HEK293 (cell line): Measurements from ENCODE around the gene WNT7B.
A peak's percentile ranks its signal among the peaks of the same experiment; 100 is the strongest.

Experiments used
- CTCF ChIA-PET: fragments of 350-600 bp; formaldehyde crosslinking; extraction: SDS; loops from one replicate; lab custom pipeline; 2021; ENCODE audit warnings: antibody characterized with exemption; lab: Yijun Ruan, JAX
- POLR2A ChIA-PET: fragments of 300-600 bp; formaldehyde crosslinking; extraction: SDS; loops from one replicate; lab custom pipeline; 2020; ENCODE audit warnings: antibody characterized with exemption, inconsistent platforms; lab: Yijun Ruan, JAX
- H3K27ac ChIP-seq: fragments of 200-500 bp; sonication (Bioruptor generic); 2 replicates; pipeline ENCODE4 v1.5.1; 2014; ENCODE audit warnings: low read depth, low read length, control low read depth, inconsistent platforms; ENCODE audit errors: extremely low read depth
- H3K36me3 ChIP-seq, 2 experiments: fragments of 200-500 bp in 1 of 2; sonication (Bioruptor generic) in 1 of 2; 1 replicate in 1 of 2; 2 replicates in 1 of 2; pipeline ENCODE4 v1.5.1; 2014 to 2017; ENCODE audit warnings: inconsistent platforms in 2 of 2, low read length in 2 of 2; ENCODE audit not compliant: control insufficient read depth in 2 of 2, insufficient read depth in 1 of 2
- H3K4me1 ChIP-seq: fragments of 200-500 bp; sonication (Bioruptor generic); 2 replicates; pipeline ENCODE4 v1.5.1; 2014; ENCODE audit warnings: mild to moderate bottlenecking, low read length, inconsistent platforms; ENCODE audit not compliant: control insufficient read depth, insufficient read depth
- H3K4me3 ChIP-seq: 2 replicates; pipeline ENCODE4 v1.5.1; 2011; ENCODE audit warnings: low read depth, mild to moderate bottlenecking, control low read depth, low read length, moderate library complexity
- H3K9me3 ChIP-seq: fragments of 200-500 bp; sonication (Bioruptor generic); 2 replicates; pipeline ENCODE4 v1.5.1; 2014; ENCODE audit warnings: low read depth, low read length, inconsistent platforms; ENCODE audit not compliant: control insufficient read depth, insufficient read depth
- GFI1B ChIP-seq: fragments of 450-650 bp; formaldehyde crosslinking; IDR thresholded peaks from 2 replicates; pipeline ENCODE4 v1.5.1; 2016; ENCODE audit warnings: missing biosample characterization, missing genetic modification characterization
- KLF16 ChIP-seq: fragments of 450-650 bp; formaldehyde crosslinking; IDR thresholded peaks from 2 replicates; pipeline ENCODE4 v1.5.1; 2017; ENCODE audit warnings: missing biosample characterization, missing genetic modification characterization
- REST ChIP-seq: fragments of 450-650 bp; formaldehyde crosslinking; IDR thresholded peaks from 2 replicates; pipeline ENCODE4 v1.5.1; 2016; ENCODE audit warnings: missing biosample characterization, missing genetic modification characterization
- ZBTB17 ChIP-seq: fragments of 450-650 bp; formaldehyde crosslinking; IDR thresholded peaks from 2 replicates; pipeline ENCODE4 v1.5.1; 2016; ENCODE audit warnings: missing biosample characterization, missing genetic modification characterization
- ZNF148 ChIP-seq: fragments of 450-650 bp; formaldehyde crosslinking; IDR thresholded peaks from 2 replicates; pipeline ENCODE4 v1.5.0; 2017; ENCODE audit warnings: missing biosample characterization, missing genetic modification characterization, borderline replicate concordance
- ZNF2 ChIP-seq: fragments of 450-650 bp; formaldehyde crosslinking; IDR thresholded peaks from 2 replicates; pipeline ENCODE4 v1.5.1; 2016; ENCODE audit warnings: missing biosample characterization, missing genetic modification characterization
- ZNF391 ChIP-seq: fragments of 450-650 bp; formaldehyde crosslinking; IDR thresholded peaks from 2 replicates; pipeline ENCODE4 v1.5.1; 2016; ENCODE audit warnings: low read depth, missing biosample characterization, missing genetic modification characterization, borderline replicate concordance
- ZNF398 ChIP-seq: fragments of 450-650 bp; formaldehyde crosslinking; IDR thresholded peaks from 2 replicates; pipeline ENCODE4 v1.5.1; 2017; ENCODE audit warnings: missing biosample characterization, missing genetic modification characterization
- ZNF404 ChIP-seq: fragments of 450-650 bp; formaldehyde crosslinking; IDR thresholded peaks from 2 replicates; pipeline ENCODE4 v1.5.1; 2017; ENCODE audit warnings: missing biosample characterization, missing genetic modification characterization
- ZNF473 ChIP-seq: fragments of 450-650 bp; formaldehyde crosslinking; IDR thresholded peaks from 2 replicates; pipeline ENCODE4 v1.5.1; 2017; ENCODE audit warnings: missing biosample characterization, missing genetic modification characterization
- ZNF518A ChIP-seq: fragments of 450-650 bp; formaldehyde crosslinking; conservative IDR thresholded peaks from 2 replicates; pipeline ENCODE4 v1.5.1; 2016; ENCODE audit warnings: low read depth, missing biosample characterization, missing genetic modification characterization
- ZNF529 ChIP-seq: fragments of 450-650 bp; formaldehyde crosslinking; IDR thresholded peaks from 2 replicates; pipeline ENCODE4 v1.5.1; 2017; ENCODE audit warnings: missing genetic modification characterization, missing biosample characterization; ENCODE audit not compliant: insufficient replicate concordance
- ZNF530 ChIP-seq: fragments of 450-650 bp; formaldehyde crosslinking; IDR thresholded peaks from 2 replicates; pipeline ENCODE4 v1.5.1; 2016; ENCODE audit warnings: low read depth, missing biosample characterization, missing genetic modification characterization
- ZNF660 ChIP-seq: fragments of 450-650 bp; IDR thresholded peaks from 2 replicates; pipeline ENCODE4 v1.5.1; 2018; ENCODE audit warnings: missing biosample characterization, mild to moderate bottlenecking, missing genetic modification characterization
- ZNF670 ChIP-seq: fragments of 450-650 bp; formaldehyde crosslinking; IDR thresholded peaks from 2 replicates; pipeline ENCODE4 v1.5.1; 2016; ENCODE audit warnings: missing biosample characterization, missing genetic modification characterization, low read depth
- ZNF677 ChIP-seq: fragments of 450-650 bp; IDR thresholded peaks from 2 replicates; pipeline ENCODE4 v1.5.0; 2018; ENCODE audit warnings: missing biosample characterization, mild to moderate bottlenecking, missing genetic modification characterization, moderate library complexity
- ZNF704 ChIP-seq: fragments of 450-650 bp; formaldehyde crosslinking; IDR thresholded peaks from 2 replicates; pipeline ENCODE4 v1.5.1; 2016; ENCODE audit warnings: missing biosample characterization, missing genetic modification characterization
- ZNF76 ChIP-seq: fragments of 450-650 bp; formaldehyde crosslinking; IDR thresholded peaks from 2 replicates; pipeline ENCODE4; 2016; ENCODE audit warnings: low read depth, missing biosample characterization, missing genetic modification characterization, borderline replicate concordance
- ZNF785 ChIP-seq: fragments of 450-650 bp; formaldehyde crosslinking; IDR thresholded peaks from 2 replicates; pipeline ENCODE4 v1.5.1; 2016; ENCODE audit warnings: missing biosample characterization, missing genetic modification characterization

Gene WNT7B

GRCh38 chr22:45929649-45930048 lies 47.3 kb downstream of the WNT7B start (continued):
- no peak for TF ChIP-seq REST
- TF ChIP-seq ZNF704, result no peak
- no peak for TF ChIP-seq ZNF391 (tag by site-specific recombination)
- TF ChIP-seq ZBTB17, result peak; percentile 75
- no peak for TF ChIP-seq ZNF518A (tag by site-specific recombination)
- no peak for TF ChIP-seq ZNF677 (tag by site-specific recombination)

GRCh38 chr22:45928726-45929368 lies 48.1 kb downstream of the WNT7B start:
- TF ChIP-seq ZNF530 (tag by site-specific recombination), result no peak
- no peak for TF ChIP-seq GFI1B (tag by site-specific recombination)
- TF ChIP-seq ZNF398 (tag by site-specific recombination), result no peak
- no peak for TF ChIP-seq ZNF660
- Histone ChIP-seq H3K9me3 (no peaks in the 10 kb centered on the region), H3K27ac (no peak overlapping the region), H3K36me3 (no peaks in the 10 kb centered on the region), H3K4me1 (no peaks in the 10 kb centered on the region), H3K4me3 (no peak overlapping the region)
- CTCF ChIA-PET, result interaction anchor here (0.6 kb wide), 1 partner anchor 69 kb away, joined by 7 read pairs; no protein-coding TSS in a partner anchor
- POLR2A ChIA-PET, result no interaction called here

- Histone ChIP-seq H3K9me3 (no peaks in the 10 kb centered on the region), H3K36me3 (no peaks in the 10 kb centered on the region), H3K27ac (no peak overlapping the region), H3K4me3 (no peak overlapping the region), H3K4me1 (no peaks in the 10 kb centered on the region)
- CTCF ChIA-PET, result no interaction called here
- POLR2A ChIA-PET, result no interaction called here
- TF ChIP-seq ZNF404 (tag by site-specific recombination) (no peak), ZNF148 (tag by site-specific recombination) (no peak), ZNF76 (tag by site-specific recombination) (no peak), KLF16 (tag by site-specific recombination) (no peak), ZNF529 (tag by site-specific recombination) (no peak), ZNF2 (tag by site-specific recombination) (no peak), ZNF473 (tag by site-specific recombination) (no peak), ZNF785 (tag by site-specific recombination) (no peak), ZNF670 (tag by site-specific recombination) (no peak)
Measured at GRCh38 chr22:45927059-45927458, 49.9 kb downstream of the WNT7B start.
